HG03432 (cell line): Measurements from ENCODE around the gene ALKBH5.

Experiments used
- ATAC-seq: cut with Tn5 transposase; IDR thresholded peaks from one replicate; pipeline ENCODE4 v1.9.1; 2021; ENCODE audit warnings: mild to moderate bottlenecking, moderate library complexity; ENCODE audit not compliant: unreplicated experiment

Gene ALKBH5

DNA sequence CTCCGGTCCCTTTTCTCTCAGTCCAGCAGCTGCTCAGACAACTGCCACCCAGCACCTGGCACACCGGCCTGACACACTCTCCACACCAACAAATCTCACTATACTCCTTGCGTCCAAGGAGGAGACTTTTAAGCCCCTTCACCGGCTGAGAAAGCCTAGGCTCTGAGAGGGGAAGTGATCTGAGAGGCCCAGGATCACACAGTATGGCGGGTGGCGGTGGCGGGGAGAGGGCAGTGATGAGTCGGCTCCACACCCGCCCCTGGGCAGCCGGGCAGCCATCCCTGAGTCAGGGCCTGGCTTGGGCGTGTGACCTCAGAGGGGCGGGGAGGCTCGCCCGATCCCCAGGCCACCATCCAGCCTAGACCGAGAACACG is 74.3 kb downstream of the ALKBH5 start:
- peak; percentile 31 for ATAC-seq

DNA sequence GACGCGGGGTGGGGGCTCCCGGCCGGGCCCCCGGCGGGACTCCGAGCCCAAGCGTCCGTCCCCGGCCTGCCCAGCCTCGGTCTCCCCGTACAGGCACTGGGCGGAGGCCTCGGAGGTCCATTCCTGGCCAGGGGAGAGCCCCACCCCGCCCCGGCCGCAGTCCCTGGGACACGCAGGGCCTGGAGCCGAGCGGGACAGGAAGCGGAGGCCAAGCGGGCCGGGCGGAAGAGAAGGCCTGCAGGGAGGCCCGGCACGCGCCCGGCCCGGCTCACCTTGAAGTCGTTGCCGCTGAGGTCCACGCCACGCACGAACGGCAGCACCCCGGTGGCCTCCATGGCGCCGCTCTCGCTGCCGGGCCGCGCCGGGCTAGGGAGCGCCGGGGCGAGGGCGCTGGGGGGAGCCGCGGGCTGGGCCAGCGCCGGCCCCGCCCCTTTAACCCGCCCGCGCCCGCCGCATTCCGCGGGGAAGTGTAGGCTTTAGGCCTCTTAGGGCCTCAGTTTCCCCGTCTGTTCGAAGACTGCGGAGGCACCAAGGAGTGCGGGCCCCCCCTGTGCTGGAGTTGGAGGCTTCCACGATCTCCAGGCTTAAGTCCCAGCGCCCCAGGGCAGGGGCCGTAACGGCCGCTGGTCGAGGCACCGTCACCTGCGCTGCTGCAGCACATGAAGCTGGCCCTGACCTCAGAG is 74.9 kb downstream of the ALKBH5 start, which contains the start of gene FLII:
Gene FLII (minus strand): TSS at position 383 of the 683 bp plus-strand sequence. CDS start 48 bp downstream, at position 335.
- ATAC-seq: peak; percentile 26
